ENCODE results near the gene GZMM. TPM values are rescaled to one million over a fixed set of nuclear protein-coding genes. Genes with fewer than 3 reads are reported as not detected.

GZMM gene
- total and polyA plus RNA-seq, 8 donors = 0.28 to 0.38 (median 0.34) TPM; not detected in 2

DNA sequence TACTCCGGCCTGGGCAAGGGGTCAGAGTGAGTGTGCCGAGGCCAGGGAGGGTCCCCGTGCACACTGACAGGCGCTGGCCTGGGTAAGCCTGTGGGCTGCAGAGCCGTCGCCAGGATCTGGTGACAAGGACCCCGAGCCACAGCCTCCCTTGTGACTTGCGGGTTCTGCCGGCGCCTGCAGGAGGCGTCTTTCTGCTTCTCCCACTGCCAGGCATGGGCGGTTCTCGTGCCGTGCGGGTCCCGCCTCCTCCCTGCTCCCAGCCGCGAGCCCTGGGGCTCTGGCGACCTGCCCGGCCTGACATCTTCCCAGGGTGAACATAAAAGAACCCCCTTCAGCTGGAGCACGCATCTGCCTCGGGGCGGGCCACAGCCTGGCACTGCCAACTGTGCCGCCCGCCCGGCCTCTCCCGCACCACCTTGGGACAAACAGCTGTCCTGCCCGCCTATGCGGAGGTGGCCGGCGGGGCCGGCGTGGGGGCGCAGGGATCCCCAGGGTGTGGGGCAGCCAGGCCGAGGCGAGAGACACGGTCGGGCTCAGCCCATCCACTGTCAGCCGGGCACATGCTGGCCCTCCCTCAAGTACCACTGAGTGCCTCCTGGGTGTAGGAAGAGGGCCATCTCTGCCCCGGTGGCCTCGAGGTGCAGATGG, 44.4 kb downstream of the GZMM start:
- Histone ChIP-seq H3K27me3 (peaks cover 0 to 13% (median 4%) of the 10 kb centered on the region in 4 donors), H3K36me3 (peaks cover 0 to 1% (median 0%) of the 10 kb centered on the region in 3 donors), H3K4me3 (no peak overlapping the region), H3K9me3 (no peaks in the 10 kb centered on the region), H3K4me1 (peaks cover 0 to 9% (median 3%) of the 10 kb centered on the region in 3 donors), H3K27ac (no peak overlapping the region)
- WGBS, 2 donors = 3 to 4% methylated on average over 37 to 41 of the region's 41 CpGs
- intact Hi-C loops (cut with DNase I) = no loop called here
- ATAC-seq (peak; percentile 38 to 77 (median 68)), DNase-seq (peak; percentile 30 to 85 (median 68)), FAIRE-seq (no peak)
- TF ChIP-seq, protein P1, sequence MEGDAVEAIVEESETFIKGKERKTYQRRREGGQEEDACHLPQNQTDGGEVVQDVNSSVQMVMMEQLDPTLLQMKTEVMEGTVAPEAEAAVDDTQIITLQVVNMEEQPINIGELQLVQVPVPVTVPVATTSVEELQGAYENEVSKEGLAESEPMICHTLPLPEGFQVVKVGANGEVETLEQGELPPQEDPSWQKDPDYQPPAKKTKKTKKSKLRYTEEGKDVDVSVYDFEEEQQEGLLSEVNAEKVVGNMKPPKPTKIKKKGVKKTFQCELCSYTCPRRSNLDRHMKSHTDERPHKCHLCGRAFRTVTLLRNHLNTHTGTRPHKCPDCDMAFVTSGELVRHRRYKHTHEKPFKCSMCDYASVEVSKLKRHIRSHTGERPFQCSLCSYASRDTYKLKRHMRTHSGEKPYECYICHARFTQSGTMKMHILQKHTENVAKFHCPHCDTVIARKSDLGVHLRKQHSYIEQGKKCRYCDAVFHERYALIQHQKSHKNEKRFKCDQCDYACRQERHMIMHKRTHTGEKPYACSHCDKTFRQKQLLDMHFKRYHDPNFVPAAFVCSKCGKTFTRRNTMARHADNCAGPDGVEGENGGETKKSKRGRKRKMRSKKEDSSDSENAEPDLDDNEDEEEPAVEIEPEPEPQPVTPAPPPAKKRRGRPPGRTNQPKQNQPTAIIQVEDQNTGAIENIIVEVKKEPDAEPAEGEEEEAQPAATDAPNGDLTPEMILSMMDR (IDR thresholded peaks at IDR 0.05) = peak in 1 of 4 donors; percentile 15

DNA sequence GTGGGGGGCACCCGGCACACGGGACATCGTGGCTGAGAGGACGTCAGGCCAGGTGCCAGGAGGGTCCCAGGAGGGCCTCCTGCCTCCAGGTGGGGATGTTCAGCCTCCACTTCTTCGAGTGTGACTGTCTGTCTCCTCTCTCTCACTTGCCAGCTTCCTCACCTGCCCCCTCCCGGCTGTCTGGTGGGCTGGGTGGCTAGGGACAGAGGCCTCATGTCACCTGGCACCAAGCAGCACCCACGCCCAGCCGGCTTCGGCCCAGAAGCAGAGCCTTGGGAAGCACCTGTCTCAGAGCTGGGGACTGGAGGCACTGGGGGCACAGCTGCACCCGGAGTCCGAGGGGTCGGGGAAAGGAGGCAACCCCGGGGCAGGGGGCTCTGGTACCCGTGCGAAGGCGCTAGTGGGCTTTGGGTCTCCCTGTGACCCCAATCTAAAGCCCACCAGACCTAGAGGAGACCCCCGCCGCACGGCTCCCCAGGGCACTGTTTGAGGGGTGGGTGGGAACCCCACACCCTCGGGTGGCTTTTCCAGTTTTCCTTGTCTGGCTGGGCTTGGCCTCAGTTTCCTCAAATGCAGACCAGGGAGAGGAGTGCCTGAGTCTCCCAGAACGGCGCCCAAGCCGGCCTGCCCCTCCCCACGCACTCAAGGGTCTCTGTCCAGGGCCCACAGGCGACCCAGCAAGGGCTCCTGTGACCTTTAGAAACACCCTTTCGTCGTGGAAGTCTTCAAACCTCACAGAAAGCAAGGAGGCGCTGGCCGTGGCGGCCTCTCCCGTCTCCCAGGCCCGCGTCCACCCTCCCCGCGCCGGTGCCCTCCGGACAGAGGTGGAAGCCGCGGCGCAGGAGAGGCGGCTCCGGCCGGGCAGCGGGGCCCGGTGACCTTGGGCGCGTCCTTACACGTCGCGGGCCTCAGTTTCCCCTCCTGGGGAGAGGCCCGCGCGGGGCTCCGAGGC, 45.2 kb downstream of the GZMM start:
- intact Hi-C loops (cut with DNase I) = no loop called here
- peaks cover 0 to 13% (median 4%) of the 10 kb centered on the region in 4 donors for H3K27me3 ChIP-seq
- peak in 1 of 6 donors; percentile 77 for DNase-seq

DNA sequence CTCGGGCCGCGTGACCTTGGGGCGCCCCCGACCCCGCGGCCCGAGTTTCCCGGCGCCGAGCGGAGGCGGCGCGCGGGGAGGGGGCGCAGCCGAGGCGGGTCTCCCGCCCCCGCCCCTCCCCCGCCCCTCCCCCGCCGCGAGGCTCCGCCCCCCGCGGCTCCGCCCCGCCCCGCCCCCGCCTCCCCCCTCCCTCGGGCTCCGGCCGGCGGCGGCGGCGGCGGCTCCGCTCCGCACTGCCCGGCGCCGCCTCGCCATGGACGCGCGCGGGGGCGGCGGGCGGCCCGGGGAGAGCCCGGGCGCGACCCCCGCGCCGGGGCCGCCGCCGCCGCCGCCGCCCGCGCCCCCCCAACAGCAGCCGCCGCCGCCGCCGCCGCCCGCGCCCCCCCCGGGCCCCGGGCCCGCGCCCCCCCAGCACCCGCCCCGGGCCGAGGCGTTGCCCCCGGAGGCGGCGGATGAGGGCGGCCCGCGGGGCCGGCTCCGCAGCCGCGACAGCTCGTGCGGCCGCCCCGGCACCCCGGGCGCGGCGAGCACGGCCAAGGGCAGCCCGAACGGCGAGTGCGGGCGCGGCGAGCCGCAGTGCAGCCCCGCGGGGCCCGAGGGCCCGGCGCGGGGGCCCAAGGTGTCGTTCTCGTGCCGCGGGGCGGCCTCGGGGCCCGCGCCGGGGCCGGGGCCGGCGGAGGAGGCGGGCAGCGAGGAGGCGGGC, 46.0 kb downstream of the GZMM start, which contains the start of gene HCN2:
TSS of gene HCN2 (plus strand) at position 189 of the 703 bp plus-strand sequence. CDS start at position 254, 65 bp downstream.
- Histone ChIP-seq H3K27ac (no peak within 1 kb of the TSS), H3K4me1 (peaks cover 0 to 9% (median 3%) of the 10 kb centered on the region in 3 donors), H3K9me3 (no peaks in the 10 kb centered on the region), H3K36me3 (no peaks in the 10 kb centered on the region), H3K27me3 (peaks cover 0 to 13% (median 4%) of the 10 kb centered on the region in 4 donors), H3K4me3 (peak within 1 kb of the TSS in 1 of 4 donors; percentile 12)
- DNase-seq = no peak
- 0 to 1% methylated on average over 5 to 91 of the region's 132 CpGs for WGBS, 2 donors
- FAIRE-seq = no peak
- no peak for ATAC-seq
- intact Hi-C loops (cut with DNase I) = no loop called here
- TF ChIP-seq, protein P1 (IDR thresholded peaks at IDR 0.05) = no peak

More for the DNA sequence above, 45.2 kb downstream of the GZMM start:
- TF ChIP-seq, protein P1 (IDR thresholded peaks at IDR 0.05) = no peak
- Histone ChIP-seq H3K36me3 (no peaks in the 10 kb centered on the region), H3K9me3 (no peaks in the 10 kb centered on the region), H3K4me1 (peaks cover 0 to 9% (median 3%) of the 10 kb centered on the region in 3 donors), H3K27ac (no peak overlapping the region), H3K4me3 (no peak overlapping the region)
- FAIRE-seq (no peak), ATAC-seq (peak in 2 of 4 donors; percentile 4 to 5)
- WGBS, 2 donors = 11 to 13% methylated on average over 50 to 54 of the region's 54 CpGs

DNA sequence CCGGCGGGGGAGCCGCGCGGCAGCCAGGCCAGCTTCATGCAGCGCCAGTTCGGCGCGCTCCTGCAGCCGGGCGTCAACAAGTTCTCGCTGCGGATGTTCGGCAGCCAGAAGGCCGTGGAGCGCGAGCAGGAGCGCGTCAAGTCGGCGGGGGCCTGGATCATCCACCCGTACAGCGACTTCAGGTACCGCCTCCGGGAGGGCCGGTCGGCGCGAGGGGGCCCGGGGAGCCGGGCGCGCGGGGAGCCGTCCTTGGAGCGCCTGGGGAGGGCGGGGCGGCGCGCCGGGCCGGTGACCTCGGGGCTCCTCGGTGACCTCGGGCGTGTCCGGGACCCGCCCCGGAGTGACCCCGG, 46.5 kb downstream of the GZMM start:
- Histone ChIP-seq H3K27ac (no peak overlapping the region), H3K9me3 (no peaks in the 10 kb centered on the region), H3K4me3 (peak overlapping the region in 1 of 4 donors; percentile 12), H3K36me3 (no peaks in the 10 kb centered on the region), H3K27me3 (peaks cover 0 to 13% (median 4%) of the 10 kb centered on the region in 4 donors), H3K4me1 (peaks cover 0 to 9% (median 3%) of the 10 kb centered on the region in 3 donors)
- no peak for FAIRE-seq
- no peak for ATAC-seq
- TF ChIP-seq, protein P1 (IDR thresholded peaks at IDR 0.05) = no peak
- DNase-seq = peak in 1 of 6 donors; percentile 71
- WGBS, 2 donors = 1 to 2% methylated on average over 32 to 50 of the region's 50 CpGs
- intact Hi-C loops (cut with DNase I) = no loop called here
